A673 (cell line): ENCODE measurements around the gene MPEG1.

Source experiments
- CTCF ChIP-seq: fragments of 300-800, 200-600 bp; sonication (generic); conservative IDR thresholded peaks from 2 replicates; pipeline ENCODE4 v1.5.1; 2017; ENCODE audit warnings: low read depth, mild to moderate bottlenecking, antibody characterized with exemption, low read length, moderate library complexity, mixed read lengths
- EZH2 ChIP-seq: fragments of 200-600 bp; sonication (generic); IDR thresholded peaks from 2 replicates; pipeline ENCODE4 v1.6.1; 2017; ENCODE audit warnings: borderline replicate concordance, low read depth, mild to moderate bottlenecking, mixed read lengths, antibody characterized with exemption, low read length; ENCODE audit not compliant: poor library complexity, severe bottlenecking

GRCh38 chr11:59226396-59226795 lies 13.7 kb upstream of the MPEG1 start:
- TF ChIP-seq CTCF (no peak), EZH2 (no peak)
